ENCODE measurements around the gene PTMS.

DNA sequence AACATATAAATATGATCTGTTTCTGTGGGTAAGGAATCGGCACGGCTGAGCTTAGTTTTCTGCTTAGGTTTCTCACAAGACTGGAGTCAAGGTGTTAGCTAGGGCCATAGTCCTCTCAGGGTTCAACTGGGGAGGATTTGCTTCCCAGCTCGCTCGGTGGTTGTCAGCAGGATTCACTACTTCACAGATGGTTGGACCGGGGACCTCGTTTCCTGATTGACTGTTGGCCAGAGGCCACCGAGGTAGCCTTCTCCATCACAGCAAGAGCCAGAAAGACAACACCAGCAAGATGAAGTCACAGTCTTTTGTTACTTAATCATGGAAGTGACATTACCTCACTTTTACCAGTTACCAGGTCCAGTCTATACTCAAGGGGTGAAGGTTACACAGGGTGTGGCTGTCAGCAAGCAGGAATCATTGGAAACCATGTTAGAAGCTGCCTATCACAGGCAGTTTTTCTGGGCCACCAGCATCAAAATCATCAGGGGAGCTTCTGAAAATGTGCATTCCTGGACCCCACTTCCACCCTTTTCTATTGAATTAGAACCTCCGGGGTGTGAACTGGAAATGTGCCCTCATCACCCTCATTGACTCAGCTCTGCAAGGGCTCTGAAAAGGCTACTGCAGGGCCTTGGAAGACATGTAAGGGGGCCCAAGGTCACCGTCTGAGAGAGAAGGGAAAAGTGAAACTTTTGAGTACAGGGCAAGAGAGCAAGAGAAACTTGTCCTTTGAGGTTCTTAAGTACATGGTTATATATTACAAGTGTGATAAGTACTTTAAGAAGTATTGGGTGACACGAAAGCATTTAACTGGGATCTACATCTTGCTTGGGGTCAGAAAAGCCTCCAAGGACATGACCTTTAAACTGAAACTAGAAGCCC lies 31.4 kb upstream of the PTMS start:
- TF ChIP-seq, protein P1, sequence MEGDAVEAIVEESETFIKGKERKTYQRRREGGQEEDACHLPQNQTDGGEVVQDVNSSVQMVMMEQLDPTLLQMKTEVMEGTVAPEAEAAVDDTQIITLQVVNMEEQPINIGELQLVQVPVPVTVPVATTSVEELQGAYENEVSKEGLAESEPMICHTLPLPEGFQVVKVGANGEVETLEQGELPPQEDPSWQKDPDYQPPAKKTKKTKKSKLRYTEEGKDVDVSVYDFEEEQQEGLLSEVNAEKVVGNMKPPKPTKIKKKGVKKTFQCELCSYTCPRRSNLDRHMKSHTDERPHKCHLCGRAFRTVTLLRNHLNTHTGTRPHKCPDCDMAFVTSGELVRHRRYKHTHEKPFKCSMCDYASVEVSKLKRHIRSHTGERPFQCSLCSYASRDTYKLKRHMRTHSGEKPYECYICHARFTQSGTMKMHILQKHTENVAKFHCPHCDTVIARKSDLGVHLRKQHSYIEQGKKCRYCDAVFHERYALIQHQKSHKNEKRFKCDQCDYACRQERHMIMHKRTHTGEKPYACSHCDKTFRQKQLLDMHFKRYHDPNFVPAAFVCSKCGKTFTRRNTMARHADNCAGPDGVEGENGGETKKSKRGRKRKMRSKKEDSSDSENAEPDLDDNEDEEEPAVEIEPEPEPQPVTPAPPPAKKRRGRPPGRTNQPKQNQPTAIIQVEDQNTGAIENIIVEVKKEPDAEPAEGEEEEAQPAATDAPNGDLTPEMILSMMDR (IDR thresholded peaks at IDR 0.05) = no peak
- TF ChIP-seq ZFX (IDR thresholded peaks at IDR 0.05; ENCODE audit: borderline replicate concordance) = no peak

Measured in 22Rv1 (cell line).